ENCODE measurements around the gene PRDM13.

Gene PRDM13

DNA sequence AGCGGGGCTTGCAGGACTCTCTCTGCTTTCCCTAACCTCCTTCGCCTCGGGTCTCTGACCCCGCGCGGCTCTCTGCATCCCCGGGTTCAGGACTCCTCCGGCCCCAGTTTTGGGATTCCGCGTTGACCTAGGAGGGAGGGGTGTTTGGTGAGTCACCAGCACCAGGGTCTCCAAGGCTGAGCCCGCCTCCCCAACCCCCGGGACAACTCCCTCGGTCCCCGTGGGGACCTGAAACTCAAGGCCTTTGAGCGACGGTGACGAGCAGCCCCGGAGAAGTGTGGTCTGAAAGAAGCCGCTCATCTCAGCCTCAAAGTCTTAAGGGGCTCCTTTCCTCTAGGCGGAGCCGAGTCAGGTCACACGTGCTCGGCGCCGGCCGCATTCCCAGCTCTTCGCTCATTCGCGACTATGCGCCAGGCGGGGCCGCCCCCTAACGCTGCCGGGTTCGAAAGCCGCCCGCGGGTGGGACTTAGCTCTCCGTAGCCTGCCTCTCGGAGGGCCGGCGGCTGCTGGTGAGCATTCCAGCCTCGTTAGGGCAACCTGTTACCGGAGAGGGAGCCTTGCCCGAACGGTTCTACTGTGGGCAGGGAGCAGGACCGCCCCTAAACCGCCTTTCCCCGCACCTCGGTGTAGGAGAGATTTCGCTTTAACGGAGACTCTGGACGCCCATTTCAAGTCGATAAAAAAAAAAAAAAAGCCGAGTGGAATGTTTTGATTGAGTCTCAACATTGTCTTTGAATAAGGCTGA is 3.0 kb upstream of the PRDM13 start:
- in situ Hi-C loops (cut with HindIII; ENCODE audit: low sequenced_read_pairs), result loop anchor here (25.0 kb wide), 1 partner anchor 859 kb away; the partner anchor contains the start of gene SIM1

DNA sequence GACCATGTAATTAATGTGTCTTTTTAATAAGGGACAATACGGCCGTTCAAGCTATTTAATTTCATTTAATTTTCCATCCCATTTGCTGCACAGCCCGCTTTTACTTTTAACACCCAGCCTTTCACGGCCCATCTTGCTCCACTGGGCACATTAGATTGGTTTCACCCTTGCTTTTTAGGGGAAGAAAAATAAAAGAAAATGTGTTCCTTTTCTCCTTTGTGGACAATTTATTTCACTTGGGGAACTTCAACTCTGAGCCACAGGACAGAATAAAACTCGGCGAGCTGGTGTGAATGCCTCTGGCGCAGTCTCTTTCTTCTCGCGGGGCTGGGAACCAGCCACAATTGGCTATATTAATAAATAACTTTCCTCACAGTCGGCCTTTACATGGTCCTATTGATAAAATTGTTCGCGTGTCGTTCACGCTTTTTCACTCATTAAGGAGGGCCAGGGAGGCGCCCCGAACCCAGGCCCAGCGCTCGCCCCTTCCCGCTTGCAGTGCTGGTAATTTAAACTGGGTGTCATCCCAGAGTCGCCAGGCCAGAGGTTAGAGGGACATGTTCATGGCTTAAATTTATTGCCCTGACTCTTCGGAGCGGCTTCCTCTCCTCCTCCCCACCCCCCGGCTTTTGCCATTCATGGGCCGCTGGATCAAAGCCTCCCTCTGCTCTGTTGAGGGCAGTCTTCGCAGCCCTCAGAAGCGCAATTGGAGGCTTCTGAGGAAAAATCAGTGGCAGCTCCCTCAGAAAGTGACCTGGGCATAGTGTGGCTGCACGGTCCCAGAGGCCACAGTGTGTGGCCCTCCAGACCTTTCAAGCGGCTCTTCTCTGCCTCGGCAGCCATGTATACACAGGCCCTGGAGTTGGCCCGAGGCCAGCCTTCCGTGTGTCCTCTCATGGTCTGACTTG is 2.2 kb upstream of the PRDM13 start:
- in situ Hi-C loops (cut with HindIII; ENCODE audit: low sequenced_read_pairs), result loop anchor here (25.0 kb wide), 1 partner anchor 858 kb away; the partner anchor contains the start of gene SIM1

DNA sequence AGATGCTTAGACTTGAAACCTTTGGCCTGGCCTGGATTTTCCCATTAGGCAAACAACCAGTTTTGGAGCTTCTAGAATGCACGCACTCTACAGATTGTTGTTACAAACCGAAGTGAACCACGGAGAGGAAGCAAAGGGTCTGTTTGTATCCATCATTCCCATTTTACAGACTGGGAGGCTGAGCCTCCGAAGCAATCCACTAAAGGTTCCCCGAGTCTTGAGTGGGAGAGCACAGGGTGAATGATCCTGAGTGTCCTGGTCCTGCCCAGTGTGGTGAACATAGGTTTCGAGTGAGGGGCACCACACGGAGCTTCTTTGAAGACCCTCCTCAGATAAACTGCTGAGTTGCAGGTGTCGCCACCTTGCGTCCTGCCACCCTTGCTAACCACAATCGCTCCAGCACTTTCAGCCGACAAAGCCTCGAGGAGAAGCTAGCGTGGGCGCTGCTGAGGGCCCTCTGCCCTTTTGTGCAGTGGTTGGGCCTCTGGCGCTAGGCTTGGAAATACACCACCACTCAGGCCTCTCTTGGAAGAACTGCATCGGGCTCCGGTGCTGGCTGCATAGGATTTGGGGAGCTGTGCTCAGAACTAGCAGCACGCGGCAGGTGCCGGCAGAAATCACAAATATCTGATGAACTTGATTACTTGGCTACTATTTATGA is 1.4 kb upstream of the PRDM13 start:
- in situ Hi-C loops (cut with HindIII; ENCODE audit: low sequenced_read_pairs), result loop anchor here (25.0 kb wide), 1 partner anchor 857 kb away; the partner anchor contains the start of gene SIM1

DNA sequence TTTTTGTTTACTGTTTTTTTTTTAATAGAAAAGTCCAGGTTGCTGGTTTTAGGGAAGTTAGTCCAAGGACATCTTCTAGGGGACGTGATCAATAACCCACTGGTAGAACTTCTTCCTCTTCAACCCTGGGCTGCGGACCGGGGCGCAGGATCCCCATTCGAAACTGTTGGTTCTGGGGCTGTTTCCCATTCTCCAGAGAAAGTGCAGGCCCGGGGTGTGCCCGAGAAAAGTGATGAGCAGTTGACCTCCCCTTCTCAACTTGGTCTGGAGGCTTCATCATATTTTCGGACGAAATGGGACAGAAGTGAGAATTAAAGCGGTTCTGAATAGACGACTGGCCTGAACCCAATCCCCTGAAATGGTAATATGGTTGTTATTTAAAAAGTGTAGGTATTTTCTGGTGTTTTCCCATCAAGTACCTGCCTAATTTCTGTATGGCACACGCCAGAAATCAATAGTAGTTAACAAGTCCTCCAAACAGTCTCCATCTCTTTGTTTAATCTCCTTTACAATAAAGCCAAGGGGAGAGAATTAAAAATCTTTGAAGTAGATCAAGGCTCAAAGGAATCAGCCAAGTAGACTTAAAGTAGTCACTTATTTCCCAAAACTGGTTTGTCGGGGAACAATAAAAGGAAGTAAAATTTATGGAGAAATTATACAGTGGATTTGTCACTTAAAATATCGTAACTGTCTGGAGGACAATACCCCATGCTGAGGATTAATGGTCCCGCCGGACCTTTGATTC is 550 bp upstream of the PRDM13 start:
- in situ Hi-C loops (cut with HindIII; ENCODE audit: low sequenced_read_pairs), result loop anchor here (25.0 kb wide), 1 partner anchor 856 kb away; the partner anchor contains the start of gene SIM1

DNA sequence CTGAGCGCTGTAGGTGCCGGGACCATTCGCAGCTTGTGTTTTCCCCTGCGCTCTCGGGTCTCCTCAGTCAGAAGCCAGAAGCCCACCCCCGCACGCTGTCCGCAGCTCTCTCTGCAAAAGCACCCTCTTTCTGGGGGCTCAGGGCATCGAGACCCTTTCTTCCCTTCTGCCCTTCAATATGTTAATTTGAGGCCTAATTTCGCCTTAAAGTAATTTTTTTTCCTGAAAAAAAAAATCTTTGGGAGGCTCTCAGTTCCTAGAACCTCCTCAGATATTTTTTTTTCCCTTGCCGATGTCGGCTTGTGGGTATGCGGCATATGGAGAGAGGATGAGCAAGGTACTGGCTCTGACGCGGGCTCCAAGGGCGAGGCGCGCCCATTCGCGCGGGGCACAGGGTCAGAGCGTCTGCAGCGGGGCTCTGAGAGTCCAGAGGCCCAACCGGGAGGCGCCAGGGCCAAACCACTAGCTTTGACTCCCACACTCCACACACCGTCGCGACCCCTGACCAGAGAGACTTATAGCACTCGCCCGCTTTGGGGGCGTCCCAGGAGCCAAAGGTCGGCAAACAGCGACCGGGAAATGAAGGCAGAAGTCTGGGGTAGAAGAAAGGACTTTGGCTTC is 893 bp downstream of the PRDM13 start:
- in situ Hi-C loops (cut with HindIII; ENCODE audit: low sequenced_read_pairs), result loop anchor here (25.0 kb wide), 1 partner anchor 855 kb away; the partner anchor contains the start of gene SIM1

DNA sequence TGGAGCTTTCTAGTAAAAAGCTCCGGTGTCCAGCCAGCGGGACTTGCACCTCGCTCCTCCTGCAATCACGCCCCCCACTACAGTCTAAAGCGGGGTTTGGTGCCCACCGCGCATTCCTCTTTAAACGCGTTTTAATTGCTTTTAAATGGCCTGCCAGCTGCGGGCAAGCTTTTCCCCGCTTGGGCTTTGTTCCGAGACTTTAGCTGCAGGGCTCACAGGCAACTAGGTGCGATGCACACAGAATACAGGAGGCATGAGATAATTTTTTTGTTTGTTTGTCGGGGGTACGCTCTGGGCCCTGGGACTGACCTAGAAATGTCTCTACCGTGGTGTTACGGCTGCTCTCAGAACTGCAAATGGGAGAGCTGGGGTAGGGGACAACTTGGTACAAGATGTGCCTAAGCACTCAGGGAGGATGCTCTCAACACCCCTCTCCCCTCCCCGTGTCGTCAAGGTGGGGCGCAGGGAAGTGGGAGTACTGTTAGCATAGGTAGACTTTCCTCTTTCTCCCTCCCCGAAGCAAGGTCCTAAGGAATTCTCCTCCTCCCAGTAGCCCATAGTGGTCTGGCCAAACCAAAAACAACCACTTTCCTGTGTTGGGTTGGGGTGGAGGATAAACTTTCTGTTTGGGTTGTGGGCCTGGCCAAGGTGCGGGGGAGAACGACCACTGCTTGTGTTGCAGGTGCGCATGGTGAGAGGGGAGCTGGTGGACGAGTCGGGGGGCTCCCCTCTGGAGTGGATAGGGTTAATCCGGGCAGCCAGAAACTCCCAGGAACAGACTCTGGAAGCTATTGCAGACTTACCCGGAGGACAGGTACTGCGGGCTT is 1.6 kb downstream of the PRDM13 start:
- in situ Hi-C loops (cut with HindIII; ENCODE audit: low sequenced_read_pairs), result loop anchor here (25.0 kb wide), 1 partner anchor 854 kb away; the partner anchor contains the start of gene SIM1

DNA sequence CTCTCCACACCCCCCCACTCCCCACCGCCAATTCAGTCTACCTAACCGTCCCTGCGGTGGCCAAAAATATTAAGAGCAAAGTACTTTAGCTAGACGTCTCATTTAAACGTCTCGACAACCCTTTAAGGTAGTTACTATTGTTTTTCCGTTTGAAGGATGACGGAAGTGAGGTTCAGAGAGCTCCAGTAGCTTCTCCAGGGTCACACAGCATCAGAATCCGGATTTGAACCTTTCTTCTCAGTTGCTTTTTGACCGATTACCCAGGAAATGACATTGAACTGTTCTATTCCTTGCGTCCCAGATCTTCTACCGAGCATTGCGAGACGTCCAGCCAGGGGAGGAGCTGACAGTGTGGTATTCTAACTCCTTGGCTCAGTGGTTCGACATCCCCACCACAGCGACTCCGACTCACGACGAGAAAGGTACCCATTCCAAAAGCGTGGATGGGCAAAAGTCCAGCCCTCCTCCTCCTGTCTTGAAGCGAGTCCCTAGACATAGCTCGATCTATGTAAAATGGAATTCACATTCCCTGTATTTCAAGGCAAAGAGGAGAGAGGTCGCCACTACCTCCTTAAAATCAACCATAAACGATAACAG is 2.4 kb downstream of the PRDM13 start:
- in situ Hi-C loops (cut with HindIII; ENCODE audit: low sequenced_read_pairs), result loop anchor here (25.0 kb wide), 1 partner anchor 853 kb away; the partner anchor contains the start of gene SIM1

DNA sequence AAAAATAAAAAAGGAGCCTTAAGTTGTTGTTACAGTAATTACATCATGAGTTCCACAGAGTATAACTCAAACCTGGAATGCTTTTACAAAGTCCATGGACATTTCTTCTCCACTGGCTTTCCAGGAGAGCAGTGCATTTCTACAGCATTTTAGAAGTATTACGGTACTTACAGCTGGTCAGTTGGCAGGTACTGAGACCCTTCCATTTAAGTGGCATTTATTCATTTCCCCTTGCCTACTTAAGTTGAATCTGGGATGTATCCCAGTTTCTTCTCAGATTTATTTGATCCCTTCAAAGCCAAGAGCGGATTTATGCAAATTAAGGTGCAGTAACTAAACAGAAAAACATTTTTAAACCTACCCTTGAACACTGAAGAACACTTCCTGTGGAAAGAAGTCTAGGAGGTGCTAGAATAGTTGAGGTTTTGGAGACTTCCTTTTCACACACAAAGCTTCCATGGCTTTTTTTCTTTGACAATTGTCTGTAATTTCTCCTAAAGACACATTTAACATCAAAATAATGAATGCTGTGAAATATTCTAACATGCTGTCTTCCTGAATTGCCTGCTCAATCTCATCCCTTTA is 3.4 kb downstream of the PRDM13 start:
- in situ Hi-C loops (cut with HindIII; ENCODE audit: low sequenced_read_pairs), result loop anchor here (5.0 to 25.0 kb wide), 2 partner anchors 98 to 852 kb away; partner anchors contain the start of gene SIM1

DNA sequence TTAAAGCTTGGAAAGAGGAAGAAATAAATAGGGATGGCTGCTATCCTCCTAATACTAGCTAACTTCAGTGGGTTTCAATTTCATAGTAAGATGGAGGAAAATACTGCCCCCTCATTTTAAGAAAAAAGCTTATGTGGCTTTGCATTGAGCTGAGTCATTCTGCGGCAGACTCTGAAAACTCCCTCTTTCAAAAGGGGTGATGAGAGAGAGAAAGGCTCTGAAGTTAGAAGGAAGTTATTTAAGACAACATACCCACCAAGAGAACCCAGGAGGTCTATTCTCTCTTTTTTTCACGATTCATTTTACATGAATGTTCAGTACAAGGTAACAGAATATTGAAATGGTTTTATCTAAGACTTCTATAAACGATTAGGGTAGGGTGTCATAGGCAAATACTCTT is 4.5 kb downstream of the PRDM13 start:
- in situ Hi-C loops (cut with HindIII; ENCODE audit: low sequenced_read_pairs), result loop anchor here (5.0 to 25.0 kb wide), 2 partner anchors 99 to 851 kb away; partner anchors contain the start of gene SIM1

DNA sequence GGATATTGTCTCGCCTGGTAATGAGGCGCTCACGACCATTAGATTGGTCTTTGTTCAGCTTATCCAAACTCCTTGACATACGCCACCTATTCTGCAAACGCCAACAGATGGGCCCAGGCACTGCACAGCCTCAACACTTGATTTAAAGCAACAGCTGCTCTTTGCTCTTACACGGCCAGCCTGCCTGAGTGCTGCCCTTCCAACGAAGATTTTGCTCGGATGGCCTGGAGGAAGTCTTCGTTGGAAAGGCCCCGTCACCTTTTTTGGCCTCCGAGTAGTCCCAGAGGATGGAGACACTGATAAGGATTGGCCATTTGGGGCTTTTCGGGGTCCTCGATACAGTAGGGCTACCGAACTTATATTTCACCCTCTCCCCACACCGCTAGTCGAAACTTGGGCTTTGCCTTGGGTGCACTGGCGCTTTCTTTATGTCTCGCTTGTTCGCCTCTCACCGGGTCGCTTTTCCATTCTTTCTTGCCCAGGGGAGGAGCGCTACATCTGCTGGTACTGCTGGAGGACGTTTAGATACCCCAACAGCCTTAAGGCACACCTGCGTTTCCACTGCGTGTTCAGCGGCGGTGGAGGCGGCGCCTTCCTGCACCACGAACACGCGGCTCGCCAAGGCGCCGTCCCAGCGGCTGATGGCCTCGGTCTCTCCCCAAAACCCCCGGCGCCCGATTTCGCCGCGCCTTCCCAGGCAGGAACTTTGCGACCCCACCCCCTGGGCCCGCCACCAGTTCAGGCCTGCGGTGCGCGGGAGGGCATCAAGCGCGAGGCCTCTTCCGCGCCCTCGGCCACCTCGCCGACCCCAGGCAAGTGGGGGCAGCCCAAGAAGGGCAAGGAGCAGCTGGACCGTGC is 6.1 kb downstream of the PRDM13 start:
- in situ Hi-C loops (cut with HindIII; ENCODE audit: low sequenced_read_pairs), result loop anchor here (5.0 to 25.0 kb wide), 2 partner anchors 100 to 850 kb away; partner anchors contain the start of gene SIM1

DNA sequence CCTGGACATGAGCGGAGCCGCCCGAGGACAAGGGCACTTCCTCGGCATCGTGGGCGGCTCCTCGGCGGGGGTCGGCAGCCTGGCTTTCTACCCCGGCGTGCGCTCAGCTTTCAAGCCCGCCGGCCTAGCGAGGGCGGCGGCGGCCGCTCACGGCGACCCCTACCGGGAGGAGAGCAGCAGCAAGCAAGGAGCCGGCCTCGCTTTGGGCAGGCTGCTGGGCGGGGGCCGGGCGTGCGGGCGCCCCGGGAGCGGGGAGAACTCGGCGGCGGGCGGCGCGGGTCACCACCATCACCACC is 6.7 kb downstream of the PRDM13 start:
- in situ Hi-C loops (cut with HindIII; ENCODE audit: low sequenced_read_pairs), result loop anchor here (5.0 to 25.0 kb wide), 2 partner anchors 101 to 849 kb away; partner anchors contain the start of gene SIM1

DNA sequence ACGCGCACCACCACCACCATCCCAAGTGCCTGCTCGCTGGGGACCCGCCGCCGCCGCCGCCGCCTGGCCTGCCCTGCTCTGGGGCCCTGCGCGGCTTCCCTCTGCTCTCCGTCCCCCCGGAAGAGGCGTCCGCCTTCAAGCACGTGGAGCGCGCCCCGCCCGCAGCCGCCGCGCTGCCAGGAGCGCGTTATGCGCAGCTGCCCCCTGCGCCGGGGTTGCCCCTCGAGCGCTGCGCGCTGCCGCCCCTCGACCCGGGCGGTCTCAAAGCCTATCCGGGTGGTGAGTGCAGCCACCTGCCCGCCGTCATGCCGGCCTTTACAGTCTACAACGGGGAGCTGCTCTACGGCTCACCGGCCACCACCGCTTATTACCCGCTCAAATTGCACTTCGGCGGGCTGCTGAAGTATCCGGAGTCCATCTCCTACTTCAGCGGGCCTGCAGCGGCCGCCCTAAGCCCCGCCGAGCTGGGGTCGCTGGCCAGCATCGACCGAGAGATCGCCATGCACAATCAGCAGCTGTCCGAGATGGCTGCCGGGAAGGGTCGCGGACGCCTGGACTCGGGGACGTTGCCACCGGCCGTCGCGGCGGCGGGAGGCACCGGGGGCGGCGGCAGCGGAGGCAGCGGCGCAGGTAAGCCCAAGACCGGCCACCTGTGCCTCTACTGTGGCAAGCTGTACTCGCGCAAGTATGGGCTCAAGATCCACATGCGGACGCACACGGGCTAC is 7.2 kb downstream of the PRDM13 start:
- in situ Hi-C loops (cut with HindIII; ENCODE audit: low sequenced_read_pairs), result loop anchor here (5.0 to 25.0 kb wide), 2 partner anchors 102 to 848 kb away; partner anchors contain the start of gene SIM1

DNA sequence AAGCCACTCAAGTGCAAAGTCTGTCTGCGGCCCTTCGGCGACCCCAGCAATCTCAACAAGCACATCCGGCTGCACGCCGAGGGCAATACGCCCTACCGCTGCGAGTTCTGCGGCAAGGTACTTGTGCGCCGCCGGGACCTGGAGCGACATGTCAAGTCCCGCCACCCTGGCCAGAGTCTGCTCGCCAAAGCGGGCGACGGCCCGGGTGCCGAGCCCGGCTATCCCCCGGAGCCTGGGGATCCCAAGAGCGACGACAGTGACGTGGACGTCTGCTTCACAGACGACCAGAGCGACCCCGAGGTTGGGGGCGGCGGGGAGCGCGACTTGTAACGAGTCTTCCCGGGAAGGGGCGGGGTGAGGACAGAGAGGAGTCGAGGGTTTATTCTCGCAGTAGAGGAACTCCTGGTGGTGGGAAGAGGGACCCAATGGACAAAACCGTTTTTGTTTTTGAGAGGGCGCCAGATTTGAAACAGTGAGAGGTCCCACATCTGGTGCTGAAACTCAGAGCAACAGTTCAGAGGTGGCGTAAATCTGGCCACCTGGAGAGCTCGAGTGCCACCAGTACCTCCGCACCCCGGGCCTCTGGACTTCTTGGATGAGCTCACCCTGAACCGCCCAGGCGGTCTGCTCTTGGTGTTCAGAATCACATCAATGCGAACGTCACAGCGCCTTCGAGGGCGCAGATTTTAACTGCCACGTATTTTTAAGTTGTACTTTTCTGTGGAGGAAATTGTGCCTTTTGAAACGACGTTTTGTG is 8.0 kb downstream of the PRDM13 start:
- in situ Hi-C loops (cut with HindIII; ENCODE audit: low sequenced_read_pairs), result loop anchor here (5.0 to 25.0 kb wide), 2 partner anchors 102 to 848 kb away; partner anchors contain the start of gene SIM1

DNA sequence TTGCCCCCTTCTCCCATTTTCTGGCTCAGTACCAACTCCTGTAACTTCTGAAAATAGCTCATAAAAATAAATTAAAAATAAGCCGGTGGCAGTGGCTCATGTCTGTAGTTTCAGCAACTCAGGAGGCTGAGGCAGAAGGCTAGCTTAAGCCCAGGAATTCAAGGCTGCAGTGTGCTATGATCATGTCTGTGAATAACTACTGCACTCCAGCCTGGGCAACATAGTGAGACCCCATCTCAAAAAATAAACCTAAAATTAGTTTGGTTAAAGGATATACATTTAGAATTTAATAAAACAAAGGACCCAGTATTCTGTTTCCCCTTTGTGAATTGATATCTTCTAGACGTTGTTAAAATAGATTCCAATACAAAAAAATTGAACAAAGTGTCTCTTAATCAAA is 10.5 kb downstream of the PRDM13 start:
- in situ Hi-C loops (cut with HindIII; ENCODE audit: low sequenced_read_pairs), result loop anchor here (25.0 kb wide), 1 partner anchor 845 kb away; the partner anchor contains the start of gene SIM1

All from endothelial cell of hepatic sinusoid (primary cell).